Aortic smooth muscle cell (primary cell): ENCODE measurements around the gene GDAP2. TPM values are rescaled to one million over a fixed set of nuclear protein-coding genes. Genes with fewer than 3 reads are reported as not detected.

Source experiments
- total RNA-seq: library from RNA; depleted of rRNA; stranded (reverse); fragments of >200 nt; gene quantifications from 2 replicates; pipeline ENCODE4 v1.2.3, GENCODE V29; 2014

GDAP2 gene, protein sequence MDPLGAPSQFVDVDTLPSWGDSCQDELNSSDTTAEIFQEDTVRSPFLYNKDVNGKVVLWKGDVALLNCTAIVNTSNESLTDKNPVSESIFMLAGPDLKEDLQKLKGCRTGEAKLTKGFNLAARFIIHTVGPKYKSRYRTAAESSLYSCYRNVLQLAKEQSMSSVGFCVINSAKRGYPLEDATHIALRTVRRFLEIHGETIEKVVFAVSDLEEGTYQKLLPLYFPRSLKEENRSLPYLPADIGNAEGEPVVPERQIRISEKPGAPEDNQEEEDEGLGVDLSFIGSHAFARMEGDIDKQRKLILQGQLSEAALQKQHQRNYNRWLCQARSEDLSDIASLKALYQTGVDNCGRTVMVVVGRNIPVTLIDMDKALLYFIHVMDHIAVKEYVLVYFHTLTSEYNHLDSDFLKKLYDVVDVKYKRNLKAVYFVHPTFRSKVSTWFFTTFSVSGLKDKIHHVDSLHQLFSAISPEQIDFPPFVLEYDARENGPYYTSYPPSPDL
- 17.6 and 23.3 TPM in 2 replicates for total RNA-seq

DNA sequence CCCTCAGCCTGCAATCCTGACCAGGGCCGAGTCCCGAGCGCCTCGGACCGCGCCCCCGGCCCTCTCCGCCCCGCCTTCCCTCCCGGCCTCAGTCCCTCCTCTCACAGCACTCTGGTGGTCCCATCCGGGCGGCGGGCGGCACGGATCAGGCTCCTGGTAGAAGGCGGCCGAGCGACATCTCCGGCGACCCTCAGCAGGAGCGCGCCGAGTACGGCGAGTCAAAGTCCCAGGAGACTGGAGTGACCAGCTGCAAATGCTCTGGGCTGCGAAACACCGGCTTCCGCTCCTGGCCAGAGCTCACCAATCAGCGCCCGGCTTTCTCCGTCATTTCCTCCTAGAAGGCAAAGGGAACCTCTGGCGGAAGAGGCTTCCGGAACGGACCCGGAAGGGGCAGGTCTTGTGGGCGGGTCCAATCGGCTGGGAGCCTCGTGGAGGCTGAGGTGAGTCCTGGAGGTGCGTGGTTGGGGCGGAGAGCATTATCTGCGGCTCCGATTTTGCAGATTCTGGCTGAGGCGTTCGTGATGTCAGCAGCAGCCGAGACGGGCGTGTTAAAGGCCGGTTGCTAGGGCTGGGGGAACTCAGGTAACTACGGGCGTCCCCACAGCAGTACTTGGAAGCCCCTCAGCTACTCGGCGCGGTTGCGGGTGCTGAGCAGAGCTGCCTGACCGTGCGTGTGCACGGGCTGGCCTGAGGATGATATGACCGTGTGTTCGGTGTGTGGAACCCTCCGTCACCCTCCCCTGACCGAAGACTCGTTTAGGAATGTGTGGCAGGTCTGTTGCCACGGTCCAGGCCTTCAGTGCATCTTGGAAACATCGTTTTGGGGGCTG lies at the start of gene GDAP2, which contains the start of gene WDR3:
TSS of gene GDAP2 (minus strand) at position 279 of the 830 bp plus-strand sequence. CDS start 9,264 bp downstream, outside the sequence.
TSS of gene WDR3 (plus strand) at position 397 of the 830 bp plus-strand sequence. CDS start 3,581 bp downstream, outside the sequence.

Other genes starting within 250 kb of the GDAP2 start
- gene WDR3, start 118 bp upstream of the GDAP2 start, total RNA-seq = 12.7 and 17.0 TPM in 2 replicates